ENCODE results near the gene DLX2. TPM values are rescaled to one million over a fixed set of nuclear protein-coding genes. Genes with fewer than 3 reads are reported as not detected.
A peak's percentile ranks its signal among the peaks of the same experiment; 100 is the strongest.

DLX2 gene
- total RNA-seq: not detected in 2 replicates
- polyA plus RNA-seq: not detected in 2 replicates
- 0.03 TPM in 1 of 2 replicates, not detected in the other for polyA plus RNA-seq (2011; cell fraction: cytosol; rRNA removed)
- polyA plus RNA-seq (2011; cell fraction: nucleus; rRNA removed): not detected in 2 replicates
- not detected in 2 replicates for polyA plus RNA-seq (2012)
- polyA minus RNA-seq: not detected in 2 replicates
- polyA minus RNA-seq (2011; cell fraction: cytosol; rRNA and poly(A)+ RNA removed): 0.82 TPM
- not detected in 2 replicates for polyA minus RNA-seq (2011; cell fraction: nucleus; rRNA and poly(A)+ RNA removed)
- not detected for Bru-seq, nascent RNA
- percentile 14 among the genes with signal in this experiment for BruChase-seq, experiment 1, labeled RNA remaining after a 6-hour chase
- percentile 14 among the genes with signal in this experiment for BruChase-seq, experiment 2, labeled RNA remaining after a 2-hour chase
- long read RNA-seq: 0 reads

- intact Hi-C loops (cut with micrococcal nuclease) (loop anchor here (1.0 to 10.0 kb wide), 9 partner anchors 17 to 1128 kb away; partner anchors contain the start of genes DLX1, DYNC1I2, HAT1 and METAP1D), dilution Hi-C loops (cut with MboI; ENCODE audit: extremely low pct_ligation_motif_present, low sequenced_read_pairs) (no loop called here)
- Histone ChIP-seq H3K27ac (ENCODE audit: insufficient read depth, low read depth, low read length) (no peak within 1 kb of the TSS), H3K36me3 (ENCODE audit: control insufficient read depth in 2 of 2, extremely low read depth in 1 of 2, insufficient read depth in 2 of 2, low read length in 2 of 2) (no peaks in the 10 kb centered on the region), H3K4me2 (ENCODE audit: insufficient read depth, low read length) (peak within 1 kb of the TSS; percentile 80), H3K4me3 (replicated peaks in 1 of 3; ENCODE audit: insufficient read depth in 1 of 3, low read depth in 1 of 3, low read length in 3 of 3) (peak within 1 kb of the TSS; percentile 12 to 52 (median 42)), H4K20me1 (replicated peaks; ENCODE audit: control insufficient read depth, extremely low read depth, insufficient read depth, low read length) (no peaks in the 10 kb centered on the region), H3K79me2 (ENCODE audit: control insufficient read depth, insufficient read depth, low read length) (no peaks in the 10 kb centered on the region), H3K9me1 (replicated peaks; ENCODE audit: control insufficient read depth, extremely low read depth, insufficient read depth, low read length) (no peaks in the 10 kb centered on the region), H3K9ac (replicated peaks; ENCODE audit: extremely low read depth, insufficient read depth, low read length) (no peak within 1 kb of the TSS), H3K27me3 (ENCODE audit: control insufficient read depth in 2 of 2, insufficient read depth in 2 of 2, low read length in 2 of 2) (peaks cover 40 to 65% of the 10 kb centered on the region in 2 experiments), H2AFZ (ENCODE audit: low read depth, low read length) (peak within 1 kb of the TSS; percentile 76), H3K9me3 (replicated peaks; ENCODE audit: control insufficient read depth, insufficient read depth, low read length) (no peaks in the 10 kb centered on the region), H3K4me1 (ENCODE audit: control insufficient read depth, extremely low read depth, insufficient read depth, low read length) (peaks cover 39% of the 10 kb centered on the region)
- BruUV-seq (replicated peaks): no TSS peak
- peak; percentile 87 for DNase-seq (ENCODE audit: low read depth, low spot score)
- CTCF ChIA-PET: interaction anchor here (0.9 to 8.6 kb wide), 16 partner anchors 10 to 1174 kb away, joined by 3 to 193 read pairs (median 6); partner anchors contain the start of genes DLX1, GORASP2, HAT1 and SLC25A12
- POLR2A ChIA-PET: interaction anchor here (0.6 kb wide), 1 partner anchor 100 kb away, joined by 6 read pairs; no protein-coding TSS in a partner anchor
- FAIRE-seq: peak; percentile 90
- TF ChIP-seq FOS (IDR thresholded peaks at IDR 0.05; ENCODE audit: borderline replicate concordance, insufficient read depth, low read length): no peak
- peak; percentile 78 for TF ChIP-seq MAX (IDR thresholded peaks at IDR 0.05; ENCODE audit: insufficient read depth, insufficient read length)
Observed at GRCh38 chr2:172102391-172103359, at the start of gene DLX2. Gene DLX2 (minus strand): TSS chr2:172102900. CDS start chr2:172102538, 362 bp downstream.
